ENCODE data around the gene TRPC4AP.
"Not testable (repeated sequence)": the region's sequence is repeated elsewhere in the genome, so short reads cannot be mapped to it uniquely, and the experiment has no call there.

Gene TRPC4AP

GRCh38 chr20:35087791-35088190 lies 4.8 kb downstream of the TRPC4AP start:
- no peak for TF ChIP-seq CTCF (IDR thresholded peaks at IDR 0.05; ENCODE audit: insufficient read depth, low read depth, low read length, missing control alignments)
- H3K4me3 ChIP-seq (ENCODE audit: low read length): no peak overlapping the region
- no peak for DNase-seq (ENCODE audit: low read depth)

GRCh38 chr20:35087355-35087754 lies 5.3 kb downstream of the TRPC4AP start:
- H3K4me3 ChIP-seq (ENCODE audit: low read length): no peak overlapping the region
- no peak for TF ChIP-seq CTCF (IDR thresholded peaks at IDR 0.05; ENCODE audit: insufficient read depth, low read depth, low read length, missing control alignments)
- no peak for DNase-seq (ENCODE audit: low read depth)

GRCh38 chr20:35085477-35086225 lies 7.0 kb downstream of the TRPC4AP start:
- no peak for DNase-seq (ENCODE audit: low read depth)
- no peak overlapping the region for H3K4me3 ChIP-seq (ENCODE audit: low read length)
- TF ChIP-seq CTCF (IDR thresholded peaks at IDR 0.05; ENCODE audit: insufficient read depth, low read depth, low read length, missing control alignments): no peak

GRCh38 chr20:35084998-35085397 lies 7.6 kb downstream of the TRPC4AP start:
- no peak for DNase-seq (ENCODE audit: low read depth)
- TF ChIP-seq CTCF (IDR thresholded peaks at IDR 0.05; ENCODE audit: insufficient read depth, low read depth, low read length, missing control alignments): no peak
- H3K4me3 ChIP-seq (ENCODE audit: low read length): no peak overlapping the region

- H3K4me3 ChIP-seq (ENCODE audit: low read length); DNase-seq (ENCODE audit: low read depth): not testable (repeated sequence)
These were observed 12.3 kb downstream of the TRPC4AP start for GRCh38 chr20:35080348-35080642.

- DNase-seq (ENCODE audit: low read depth): no peak
- H3K4me3 ChIP-seq (ENCODE audit: low read length): no peak overlapping the region
- TF ChIP-seq CTCF (IDR thresholded peaks at IDR 0.05; ENCODE audit: insufficient read depth, low read depth, low read length, missing control alignments): no peak
These were observed 12.9 kb downstream of the TRPC4AP start for GRCh38 chr20:35079472-35080347.

- no peak overlapping the region for H3K4me3 ChIP-seq (ENCODE audit: low read length)
- DNase-seq (ENCODE audit: low read depth): no peak
- TF ChIP-seq CTCF (IDR thresholded peaks at IDR 0.05; ENCODE audit: insufficient read depth, low read depth, low read length, missing control alignments): no peak
These were observed 14.7 kb downstream of the TRPC4AP start for GRCh38 chr20:35077872-35078271.
